Dedifferentiated amniotic fluid mesenchymal stem cell (primary cell): ENCODE results near the gene RARG.

Experiments
- DNase-seq: peaks from one replicate; pipeline ENCODE4 v3.0.0-alpha.2; 2016; ENCODE audit errors: extremely low spot score

RARG gene

DNA sequence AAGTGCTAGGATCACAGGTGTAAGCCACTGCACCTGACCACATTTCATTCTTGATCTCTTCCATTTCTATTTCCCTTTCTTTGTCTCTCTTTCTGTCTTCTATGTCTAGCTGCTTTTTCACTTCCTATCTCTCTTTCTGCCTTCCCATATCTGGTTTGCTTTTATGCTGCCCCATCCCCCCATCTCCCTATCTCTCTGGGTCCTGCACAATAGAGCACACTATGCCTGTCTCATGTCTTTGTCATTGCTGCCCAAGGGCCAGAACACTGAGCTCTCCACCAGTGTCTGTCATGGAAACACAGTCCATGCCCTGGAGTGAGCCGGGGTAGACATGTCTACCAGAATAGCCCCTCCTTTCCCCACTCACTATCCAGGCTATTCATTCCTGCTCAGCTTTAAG, 12.3 kb upstream of the RARG start:
- no peak for DNase-seq

DNA sequence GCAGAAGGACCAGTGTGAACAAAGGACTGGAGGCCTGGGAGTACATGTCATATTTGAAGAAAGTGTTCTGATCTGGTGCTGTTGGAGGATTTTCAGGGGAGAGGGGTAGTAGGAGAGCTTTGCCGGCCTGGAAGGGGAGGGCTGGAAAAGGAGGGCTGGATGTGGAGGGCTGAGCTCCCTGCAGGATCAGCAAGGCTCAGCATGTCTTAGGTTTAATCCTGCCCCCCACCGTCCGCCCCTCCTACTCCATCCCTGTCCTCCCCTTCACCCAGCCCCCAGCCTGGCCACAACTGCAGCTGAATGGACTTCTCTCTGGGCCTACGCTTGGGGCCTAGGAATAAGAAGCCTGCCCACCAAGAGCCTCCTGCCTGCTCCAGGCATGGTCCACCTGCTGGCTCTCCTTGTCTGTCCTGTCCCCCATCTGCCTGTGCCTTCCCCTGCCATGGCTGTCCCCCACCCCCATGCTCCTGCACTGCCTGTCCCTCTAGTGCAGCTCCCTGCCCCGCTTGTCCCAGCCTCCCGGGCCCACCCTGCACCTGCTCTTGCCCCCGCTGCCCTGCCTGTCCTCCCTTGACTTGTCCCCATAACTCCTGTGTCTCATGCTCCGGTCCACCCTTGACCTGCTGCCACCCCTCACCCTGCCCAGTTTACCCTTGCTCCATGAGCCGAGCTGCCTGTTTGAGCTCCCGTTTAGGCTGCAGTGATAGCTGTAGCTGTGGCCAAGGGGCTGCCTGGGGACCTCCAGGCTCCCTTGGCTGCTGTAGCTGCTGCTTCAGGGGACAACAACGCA, 9.8 kb upstream of the RARG start:
- DNase-seq = no peak

DNA sequence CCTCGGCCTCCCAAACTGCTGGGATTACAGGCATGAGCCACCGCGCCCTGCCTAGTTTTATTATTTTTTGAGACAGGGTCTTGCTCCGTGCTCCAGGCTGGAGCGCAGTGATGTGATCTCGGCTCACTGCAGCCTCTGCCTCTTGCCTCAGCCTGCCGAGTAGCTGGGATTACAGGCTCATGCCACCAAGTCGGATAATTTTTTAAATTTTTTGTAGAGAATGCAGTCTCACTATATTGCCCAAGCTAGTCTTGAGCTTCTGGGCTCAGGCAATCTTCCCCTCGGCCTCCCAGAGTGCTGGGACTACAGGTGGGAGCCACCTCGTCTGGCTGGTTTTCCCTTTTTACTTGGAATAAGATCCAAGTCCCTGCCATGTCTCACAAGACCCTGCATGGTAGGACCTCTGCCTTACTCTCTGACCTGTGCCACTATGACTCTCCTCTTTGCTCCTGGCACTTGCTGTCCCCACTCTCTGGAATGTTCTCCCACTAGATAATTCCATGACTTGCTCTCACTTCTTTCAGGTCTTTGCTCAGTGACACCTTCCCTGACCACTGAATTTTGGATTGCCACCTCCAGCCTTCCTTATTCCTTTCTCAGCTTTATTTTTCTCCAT, 7.7 kb upstream of the RARG start:
- DNase-seq = no peak

DNA sequence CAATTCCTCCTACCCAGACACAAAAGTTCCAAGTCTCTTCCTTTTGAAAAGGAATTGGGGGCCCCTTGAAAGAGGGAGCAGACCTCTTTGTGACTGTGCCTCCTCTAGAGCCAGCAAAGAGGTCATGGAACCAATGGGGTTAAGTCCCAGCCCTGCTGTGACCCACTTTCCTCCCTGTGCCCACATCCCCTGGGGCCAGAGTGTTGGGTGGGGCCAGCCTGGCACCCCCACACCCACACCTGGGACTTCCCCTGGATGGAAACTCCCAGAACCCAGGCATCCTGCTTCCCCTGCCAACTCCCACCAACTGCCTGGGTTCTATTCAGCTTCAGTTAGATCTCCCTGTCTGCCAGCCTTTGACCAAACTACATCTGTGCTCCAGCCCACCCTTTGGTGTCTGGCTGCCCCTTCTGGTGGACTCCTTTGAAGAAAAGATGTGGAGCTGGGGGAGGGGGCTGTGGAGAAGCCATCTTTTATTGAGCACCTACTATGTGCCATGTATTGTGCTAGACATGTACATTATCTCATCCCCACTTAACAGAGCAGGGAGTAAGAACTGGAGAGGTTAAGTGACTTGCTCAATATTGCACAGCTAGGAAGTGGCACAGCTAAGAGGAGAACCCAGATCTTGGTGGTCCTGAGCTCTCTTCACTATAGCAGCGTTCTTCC, 4.6 kb upstream of the RARG start:
- DNase-seq = no peak

DNA sequence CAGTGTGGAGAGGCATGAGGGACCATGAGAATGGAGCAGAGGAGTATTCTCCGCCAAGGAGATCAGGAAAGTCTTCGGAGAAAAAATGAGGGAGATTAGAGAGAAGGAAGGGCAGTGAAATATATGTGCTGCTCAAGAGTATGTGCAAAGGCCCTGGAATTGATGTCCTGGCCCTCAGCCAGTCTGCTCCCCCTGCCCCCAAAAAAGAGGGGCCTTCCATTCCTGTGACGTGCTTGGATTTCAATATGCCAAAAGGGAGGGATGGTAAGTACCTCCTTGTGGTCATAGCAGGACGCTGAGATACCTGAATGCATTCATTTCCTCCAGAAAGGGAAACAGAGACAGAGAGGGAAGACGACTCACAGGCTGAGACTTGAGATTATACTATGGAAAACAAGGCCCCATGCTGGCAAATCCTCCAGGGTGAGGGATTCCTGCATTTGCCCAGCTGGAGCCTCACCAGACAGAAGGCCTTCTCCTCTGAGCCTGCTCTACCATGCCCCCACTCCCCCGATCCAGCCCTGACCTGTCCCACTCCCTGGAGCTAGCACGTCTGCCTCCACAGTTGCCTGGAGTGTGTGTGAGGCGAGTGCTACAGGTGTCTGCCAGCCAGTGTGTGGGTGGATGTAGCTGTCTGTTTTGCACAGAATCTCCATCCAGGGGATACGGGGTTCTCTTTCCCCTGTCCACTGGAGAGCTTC, 3.9 kb upstream of the RARG start:
- DNase-seq = no peak

DNA sequence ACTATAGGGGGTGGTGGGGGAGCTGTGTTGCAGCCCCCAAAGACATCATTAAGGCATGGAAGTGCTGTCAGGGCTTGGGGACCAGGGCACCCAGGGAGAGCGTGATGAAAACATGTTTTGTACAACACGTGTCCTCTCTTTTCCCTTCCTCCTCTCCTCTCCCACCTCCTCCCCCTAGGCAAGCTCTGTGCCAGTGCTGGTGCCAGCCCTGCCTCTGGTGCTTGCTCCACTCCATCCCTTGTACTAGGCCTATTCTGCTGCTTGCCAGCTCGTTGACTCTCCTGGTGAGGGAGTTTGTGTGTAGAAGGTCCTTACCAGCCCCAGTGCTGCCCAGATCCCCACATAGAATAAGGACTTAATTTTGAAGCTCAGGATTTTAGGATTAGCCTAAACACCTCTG, 3.2 kb upstream of the RARG start:
- DNase-seq = no peak

DNA sequence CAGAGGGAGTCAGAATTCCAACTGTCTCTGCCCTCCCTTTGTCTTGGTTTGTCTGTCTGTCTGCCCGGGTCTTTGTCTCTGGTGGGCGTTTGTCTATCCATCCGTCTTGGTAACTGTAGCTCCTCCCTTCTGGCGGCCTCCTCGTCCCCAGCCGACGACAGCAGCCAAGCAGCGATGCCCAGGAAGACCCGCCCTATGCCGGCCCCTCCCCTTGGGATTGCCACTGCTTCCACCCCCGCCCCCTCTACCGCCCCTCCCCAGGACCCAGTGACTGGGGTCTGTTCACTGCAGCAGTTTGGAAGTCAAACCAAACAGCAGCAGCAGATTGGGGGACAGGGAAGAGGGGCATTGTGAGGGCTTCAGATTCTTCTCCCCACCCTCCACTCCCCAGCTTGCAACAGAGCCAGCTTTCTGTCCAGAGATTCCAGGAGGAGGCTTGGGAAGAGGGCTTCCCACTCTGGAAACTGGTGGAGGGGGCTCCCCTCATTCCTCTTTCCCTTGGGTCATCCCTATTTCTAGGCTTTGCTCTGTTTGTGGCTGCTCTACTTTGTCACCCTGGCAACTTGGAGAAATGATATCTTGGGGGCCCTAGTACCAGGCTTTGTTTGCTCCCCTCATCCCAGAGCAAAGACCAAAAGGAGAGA, 2.4 kb upstream of the RARG start:
- DNase-seq = no peak

DNA sequence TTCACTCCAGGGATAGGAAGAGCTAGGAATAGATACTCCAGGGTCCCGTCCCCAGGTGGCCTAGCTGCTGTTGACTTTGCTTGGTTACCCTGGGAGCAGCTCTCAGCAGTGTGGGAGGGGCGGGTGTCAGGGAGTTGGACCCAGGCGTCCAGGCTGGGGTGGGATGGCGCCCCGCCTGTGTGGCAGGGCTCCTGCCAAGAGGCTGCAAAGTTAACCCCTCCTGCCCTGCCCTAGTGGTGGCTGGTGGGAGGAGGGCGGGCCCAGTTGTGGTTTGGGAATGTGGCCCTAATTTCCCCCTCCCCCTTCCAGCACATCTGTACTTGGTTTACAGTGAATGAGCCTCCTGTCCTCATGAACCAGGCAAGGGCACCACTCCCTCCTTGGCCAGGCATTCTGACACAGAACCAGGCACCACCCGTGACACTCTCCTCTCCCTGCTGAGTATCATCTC, 1.7 kb upstream of the RARG start:
- no peak for DNase-seq

DNA sequence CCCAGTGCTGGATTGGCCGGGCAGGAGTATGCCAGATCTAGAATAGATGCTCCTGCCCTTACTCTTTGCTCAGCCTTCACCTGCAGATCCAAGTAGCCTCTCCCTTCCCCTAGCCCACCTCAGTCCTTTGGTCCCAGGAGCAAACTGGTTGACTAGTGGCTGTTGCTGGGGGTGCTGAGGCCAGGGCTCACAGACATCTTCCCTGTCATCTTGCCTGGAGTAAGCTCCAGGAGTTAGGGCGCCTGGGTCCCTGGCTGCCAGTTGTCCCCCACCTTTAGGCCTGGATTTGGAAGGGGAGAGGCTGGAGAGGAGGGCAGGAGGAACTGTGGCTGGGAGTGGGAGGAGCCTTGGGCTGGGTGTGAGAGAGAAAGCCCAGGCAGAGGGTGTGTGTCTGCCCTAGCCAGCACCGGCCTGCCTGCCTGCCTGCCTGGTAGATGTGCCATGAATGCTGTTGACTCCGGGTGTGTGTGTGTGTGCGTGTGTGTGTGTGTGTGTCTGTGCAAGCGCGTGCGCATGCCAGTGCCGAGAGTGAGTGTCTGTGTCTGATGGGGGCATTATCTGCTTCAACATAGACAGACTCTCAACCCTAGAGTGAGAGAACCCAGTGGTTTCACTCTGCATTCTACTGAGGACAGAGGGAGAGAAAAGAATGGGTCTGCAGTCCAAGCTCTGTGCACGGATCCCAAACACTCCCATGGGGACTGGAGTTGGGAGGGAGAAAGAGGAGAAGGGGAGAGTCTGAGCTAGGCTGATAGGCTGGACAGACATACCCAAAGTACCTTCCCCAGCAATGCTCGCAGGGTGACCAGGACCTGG, 845 bp upstream of the RARG start:
- DNase-seq = peak; percentile 47

DNA sequence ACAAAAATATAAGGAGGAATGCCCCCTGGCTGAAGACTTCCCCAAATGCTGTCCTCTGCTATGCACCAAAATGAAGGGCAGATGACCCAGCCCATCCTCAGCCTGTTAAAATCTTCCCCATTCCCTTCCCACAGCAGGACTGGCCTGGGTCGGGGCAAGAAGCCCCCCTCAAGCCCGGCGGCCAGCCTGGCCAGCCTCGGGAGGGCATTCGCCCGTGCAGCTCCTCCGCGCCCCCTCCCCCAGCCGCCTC, 413 bp downstream of the RARG start:
- DNase-seq = no peak

DNA sequence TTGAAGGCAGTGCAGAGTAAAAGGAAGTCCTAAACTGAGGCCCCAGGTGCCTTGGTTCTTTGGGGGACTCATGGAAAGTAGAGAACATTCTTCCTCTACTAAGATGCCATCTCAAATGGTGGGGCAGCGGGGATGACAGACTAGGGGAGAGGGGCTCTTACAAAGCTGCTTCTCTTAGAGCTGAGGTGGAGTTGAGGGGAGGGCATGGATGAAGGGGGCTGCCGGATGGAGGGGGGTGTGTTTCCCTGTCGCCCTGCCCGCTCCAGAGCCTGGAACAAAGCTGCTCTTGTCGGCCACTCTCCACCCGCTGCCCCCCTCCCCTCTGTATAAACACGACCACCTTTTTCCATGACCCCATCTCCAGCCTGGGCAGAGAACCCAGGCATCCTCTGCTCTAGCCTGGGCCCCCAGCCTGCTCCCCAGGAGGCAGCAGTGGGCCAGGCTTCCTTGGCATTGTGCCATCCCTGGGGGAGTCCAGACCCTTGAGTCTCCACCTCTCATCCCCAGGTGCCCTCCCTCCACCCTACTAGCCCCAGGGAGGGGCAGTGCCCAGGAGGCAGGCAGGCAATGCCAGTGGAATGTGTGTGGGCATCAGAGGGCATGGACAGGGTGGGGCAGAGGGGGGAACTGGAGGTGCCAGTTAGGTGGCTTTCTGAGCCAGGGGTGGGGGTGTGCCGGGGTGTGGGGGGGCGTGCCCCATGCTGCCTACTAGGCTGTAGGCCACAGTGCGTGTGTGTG, 1.7 kb downstream of the RARG start:
- no peak for DNase-seq

DNA sequence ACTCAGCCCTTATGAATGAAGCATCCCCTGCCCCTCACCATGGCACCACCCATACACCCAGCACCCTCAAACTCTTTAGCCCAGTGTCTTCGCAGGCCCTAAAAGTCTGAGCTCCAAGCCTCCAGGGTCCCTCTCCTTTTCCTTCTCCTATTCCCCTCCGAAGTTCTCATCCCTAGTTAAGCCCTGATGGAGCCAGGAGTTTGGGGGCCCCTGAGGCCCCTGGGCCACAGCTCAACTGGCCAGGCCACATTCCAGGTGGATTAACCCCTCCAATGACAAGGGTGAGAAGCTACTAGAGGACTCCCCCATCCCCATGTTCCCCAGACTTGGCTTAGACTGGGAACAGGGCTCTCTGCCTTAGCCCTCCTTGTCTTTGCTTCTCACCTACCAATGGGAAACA, 2.6 kb downstream of the RARG start:
- DNase-seq = no peak

DNA sequence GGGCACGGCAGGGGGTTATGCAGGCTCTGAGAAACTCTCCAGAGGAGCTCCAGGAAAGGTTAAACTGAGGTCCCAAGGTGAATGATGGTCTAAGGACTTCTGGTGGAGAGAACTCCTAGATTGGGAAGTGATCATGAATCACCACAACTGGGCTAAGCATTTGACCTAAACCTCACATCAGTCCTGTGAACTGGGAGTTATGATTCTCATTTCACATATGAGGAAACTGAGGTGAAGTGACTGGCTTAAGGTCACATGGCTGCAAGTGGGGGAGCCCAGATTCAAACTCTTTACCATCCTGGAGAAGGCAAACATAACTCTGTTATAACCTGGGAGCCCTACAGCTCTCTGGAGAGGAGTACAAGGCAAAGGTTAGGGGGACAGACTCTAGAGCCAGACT, 4.2 kb downstream of the RARG start:
- no peak for DNase-seq

DNA sequence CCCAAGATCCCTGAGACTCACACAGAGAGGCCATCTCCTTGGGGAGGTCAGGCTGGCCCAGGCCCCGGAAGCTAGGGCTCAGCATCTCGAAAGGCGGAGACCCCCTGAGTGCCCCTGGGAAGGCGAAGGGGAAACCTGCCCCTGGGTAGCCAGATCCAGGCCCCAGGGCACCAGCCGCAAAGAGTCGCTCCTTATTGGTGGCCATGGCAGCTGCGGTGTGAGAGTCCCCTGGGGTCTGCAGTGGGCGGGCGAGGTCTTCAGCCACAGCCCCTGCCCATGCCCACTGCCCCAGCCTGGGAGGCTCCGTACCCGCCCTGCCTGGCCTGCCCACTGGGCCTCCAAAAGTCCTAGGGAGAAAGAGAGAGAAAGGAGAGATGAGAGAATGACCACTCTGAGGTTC, 4.7 kb downstream of the RARG start:
- no peak for DNase-seq

DNA sequence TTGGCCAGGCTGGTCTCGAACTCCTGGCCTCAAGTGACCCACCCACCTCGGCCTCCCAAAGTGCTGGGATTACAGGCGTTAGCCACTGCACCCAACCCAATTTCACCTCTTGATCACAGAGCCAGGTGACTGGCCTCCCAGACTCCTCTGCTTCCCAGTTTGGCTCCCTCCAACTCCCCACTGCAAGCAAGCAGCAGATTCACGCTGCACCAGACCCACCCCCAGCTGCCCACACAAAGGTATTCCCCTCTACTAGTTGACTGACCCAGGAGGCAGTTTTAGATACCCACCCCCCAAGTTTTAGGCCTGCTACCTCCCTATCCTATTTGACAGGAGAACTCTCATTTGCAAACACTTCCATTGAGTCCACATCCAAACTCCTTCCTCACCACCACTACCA, 5.2 kb downstream of the RARG start:
- DNase-seq = no peak

DNA sequence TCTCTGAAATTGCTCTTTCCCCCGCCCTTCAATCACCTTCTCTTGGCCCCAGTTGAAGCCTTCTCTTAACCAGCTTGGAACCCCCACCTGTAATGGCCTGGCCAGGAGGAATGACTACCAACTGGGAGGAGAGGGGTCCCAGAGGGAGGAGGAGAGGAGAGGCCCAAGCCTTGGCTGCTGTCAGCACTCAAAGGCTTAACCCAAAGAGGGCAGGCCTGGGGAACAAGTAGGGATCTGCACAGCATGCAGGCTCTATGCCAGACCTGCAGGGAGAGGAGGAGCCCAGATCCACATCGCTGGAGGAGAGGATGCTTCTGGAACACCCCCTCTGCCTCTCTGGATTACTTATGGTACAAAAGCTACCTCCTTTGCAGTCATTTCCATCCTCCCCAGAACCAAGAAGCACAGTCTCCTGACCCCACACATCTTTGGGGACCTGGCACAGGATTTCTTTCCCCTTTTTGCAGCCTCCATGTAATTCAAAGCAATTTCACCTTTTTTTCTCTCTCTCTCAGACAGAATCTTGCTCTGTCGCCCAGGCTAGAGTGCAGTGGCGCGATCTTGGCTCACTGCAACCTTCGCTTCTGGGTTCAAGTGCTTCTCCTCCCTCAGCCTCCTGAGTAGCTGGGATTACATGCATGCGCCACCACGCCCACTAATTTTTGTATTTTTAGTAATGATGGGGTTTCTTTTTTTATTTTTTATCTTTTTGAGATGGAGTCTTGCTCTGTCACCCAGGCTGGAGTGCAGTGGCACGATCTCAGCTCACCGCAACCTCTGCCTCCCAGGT, 6.2 kb downstream of the RARG start:
- no peak for DNase-seq

DNA sequence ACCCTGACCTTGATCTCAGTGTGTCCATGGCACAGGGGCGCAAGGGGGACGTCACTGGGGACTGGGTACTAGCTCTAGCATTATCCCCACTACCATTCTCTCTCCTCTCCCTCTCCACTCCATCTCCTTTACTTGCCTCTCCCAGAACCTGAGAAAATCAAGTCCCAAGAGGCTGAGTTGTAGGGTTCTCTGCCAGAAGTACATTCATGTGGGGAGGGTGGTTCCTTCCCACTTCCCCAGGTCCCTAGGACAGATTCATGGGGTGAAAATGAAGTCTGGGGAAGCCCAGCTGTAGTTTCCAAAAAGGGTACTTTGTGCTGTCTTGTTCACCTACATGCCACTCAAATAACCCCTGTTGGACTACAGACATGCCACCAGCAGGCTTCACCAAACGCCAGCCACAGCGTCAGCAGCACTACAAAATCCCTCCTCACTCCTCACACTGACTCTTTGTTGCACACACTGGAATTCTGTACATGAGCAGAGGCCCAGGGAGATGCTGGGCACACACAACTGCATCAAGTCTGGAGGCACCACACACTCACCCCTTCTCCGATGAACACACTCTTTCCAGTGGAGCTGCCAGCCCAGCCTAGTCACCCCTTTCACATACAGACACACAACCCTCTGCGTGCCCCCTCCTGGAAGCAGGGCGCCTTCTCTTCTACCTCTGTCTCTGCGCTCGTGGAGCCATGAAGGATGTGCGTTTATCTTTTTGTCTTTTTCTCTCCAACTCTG, 6.9 kb downstream of the RARG start:
- no peak for DNase-seq

DNA sequence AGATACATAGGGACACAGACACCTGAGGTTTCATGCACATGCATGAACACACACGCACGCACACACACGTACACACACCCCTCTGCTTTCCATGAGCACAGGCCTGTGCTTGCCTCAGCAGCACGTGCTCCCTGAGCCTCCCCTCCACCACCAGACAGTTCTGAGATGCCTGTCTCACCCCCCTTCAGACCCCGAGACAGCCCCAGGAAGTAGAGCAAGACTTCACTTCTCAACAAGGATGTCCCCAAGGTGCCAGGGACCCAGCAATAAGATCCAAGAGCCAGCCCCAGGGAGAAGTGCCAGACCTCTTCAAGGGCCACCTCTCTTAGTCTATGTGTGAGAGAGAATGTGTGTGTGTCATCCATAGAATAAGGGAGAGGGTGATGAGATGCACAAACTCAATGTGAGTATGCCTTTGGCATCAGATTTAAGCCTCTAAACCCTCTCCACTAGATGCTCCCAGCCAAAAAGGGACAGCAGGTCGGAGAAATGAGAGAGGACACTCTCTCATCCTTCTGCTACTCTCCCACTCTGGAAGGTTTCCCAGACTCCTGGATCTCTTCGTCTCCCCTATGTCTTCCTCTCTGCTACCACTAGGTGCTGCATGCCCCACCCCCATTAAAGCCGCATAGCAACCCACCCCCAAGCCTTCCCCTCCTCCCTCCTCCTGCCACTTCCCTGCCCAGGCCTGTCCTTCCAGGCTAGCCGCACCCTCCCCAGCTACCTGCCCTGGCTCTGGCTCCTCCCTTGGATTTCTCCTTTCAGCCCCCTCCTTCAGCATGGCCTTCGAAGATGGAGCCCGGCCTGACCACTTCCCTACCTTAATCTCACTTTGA, 7.7 kb downstream of the RARG start:
- DNase-seq = no peak
